GM19099 (cell line): ENCODE measurements around the gene LRRC8E.

Experiments used
- POLR2A ChIP-seq: IDR thresholded peaks from 3 replicates; pipeline ENCODE4 v1.6.1; 2011; ENCODE audit warnings: low read depth; ENCODE audit not compliant: insufficient read length; ENCODE audit errors: extremely low read depth

LRRC8E gene

DNA sequence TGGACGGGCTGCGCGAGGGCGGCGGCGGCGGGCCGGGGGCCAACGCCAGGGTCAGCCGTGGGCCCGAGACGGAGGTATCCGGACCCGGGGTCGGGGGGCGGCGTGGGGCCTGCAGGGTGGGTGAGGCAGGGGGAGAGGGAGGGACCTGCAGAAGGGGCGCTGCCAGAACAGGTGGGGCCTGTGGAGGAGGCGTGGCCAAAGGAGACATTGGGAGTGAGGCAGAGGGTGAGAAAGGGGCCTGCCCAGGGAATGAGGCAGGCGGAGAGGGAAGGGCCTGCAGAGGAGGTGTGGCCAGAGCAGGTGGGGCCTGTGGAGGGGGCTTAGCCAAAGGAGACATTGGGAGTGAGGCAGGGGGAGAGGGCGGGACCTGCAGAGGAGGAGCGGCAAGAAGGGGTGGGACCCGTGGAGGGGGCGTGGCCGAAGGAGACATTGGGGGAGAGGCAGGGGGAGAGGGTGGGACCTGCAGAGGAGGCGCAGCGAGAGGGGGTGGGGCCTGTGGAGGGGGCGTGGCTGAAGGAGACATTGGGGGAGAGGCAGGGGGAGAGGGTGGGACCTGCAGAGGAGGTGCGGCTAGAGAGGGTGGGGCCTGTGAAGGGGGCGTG is 18.3 kb upstream of the LRRC8E start:
- no peak for TF ChIP-seq POLR2A

DNA sequence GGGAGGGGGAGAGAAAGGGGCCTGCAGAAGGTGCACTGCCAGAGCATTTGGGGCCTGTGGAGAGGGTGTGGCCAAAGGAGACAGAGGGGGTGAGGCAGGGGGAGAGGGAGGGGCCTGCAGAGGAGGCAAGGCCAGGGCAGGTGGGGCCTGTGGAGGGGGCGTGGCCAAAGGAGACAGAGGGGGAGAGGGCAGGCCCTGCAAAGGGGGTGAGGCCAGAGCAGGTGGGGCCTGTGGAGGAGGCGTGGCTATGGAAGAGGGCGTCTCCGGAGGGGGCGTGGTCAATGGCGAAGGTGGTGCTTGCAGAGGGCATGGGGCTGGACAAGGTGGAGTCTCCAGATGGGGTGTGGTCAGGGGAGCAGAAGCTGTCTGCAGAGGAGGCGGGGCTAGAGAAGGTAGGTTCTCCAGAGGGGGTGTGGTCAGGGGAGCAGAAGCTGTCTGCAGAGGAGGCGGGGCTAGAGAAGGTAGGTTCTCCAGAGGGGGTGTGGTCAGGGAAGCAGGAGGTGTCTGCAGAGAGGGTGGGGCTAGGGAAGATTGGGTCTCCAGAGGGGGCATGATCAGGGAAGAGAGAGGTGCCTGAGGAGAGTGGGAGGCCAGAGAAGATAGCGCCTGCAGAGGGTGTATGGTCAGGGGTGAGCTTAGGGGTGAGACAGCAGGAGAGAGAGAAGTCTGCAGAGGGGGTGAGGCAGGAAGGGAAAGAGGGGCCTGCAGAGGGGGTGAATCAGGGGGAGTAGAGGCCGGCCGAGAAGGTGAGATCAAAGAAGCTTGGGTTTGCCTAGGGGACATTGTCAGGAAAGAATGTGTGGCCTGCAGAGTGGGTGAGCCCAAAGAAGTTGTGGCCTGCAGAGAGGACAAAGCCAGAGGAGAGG is 17.5 kb upstream of the LRRC8E start:
- TF ChIP-seq POLR2A = no peak

DNA sequence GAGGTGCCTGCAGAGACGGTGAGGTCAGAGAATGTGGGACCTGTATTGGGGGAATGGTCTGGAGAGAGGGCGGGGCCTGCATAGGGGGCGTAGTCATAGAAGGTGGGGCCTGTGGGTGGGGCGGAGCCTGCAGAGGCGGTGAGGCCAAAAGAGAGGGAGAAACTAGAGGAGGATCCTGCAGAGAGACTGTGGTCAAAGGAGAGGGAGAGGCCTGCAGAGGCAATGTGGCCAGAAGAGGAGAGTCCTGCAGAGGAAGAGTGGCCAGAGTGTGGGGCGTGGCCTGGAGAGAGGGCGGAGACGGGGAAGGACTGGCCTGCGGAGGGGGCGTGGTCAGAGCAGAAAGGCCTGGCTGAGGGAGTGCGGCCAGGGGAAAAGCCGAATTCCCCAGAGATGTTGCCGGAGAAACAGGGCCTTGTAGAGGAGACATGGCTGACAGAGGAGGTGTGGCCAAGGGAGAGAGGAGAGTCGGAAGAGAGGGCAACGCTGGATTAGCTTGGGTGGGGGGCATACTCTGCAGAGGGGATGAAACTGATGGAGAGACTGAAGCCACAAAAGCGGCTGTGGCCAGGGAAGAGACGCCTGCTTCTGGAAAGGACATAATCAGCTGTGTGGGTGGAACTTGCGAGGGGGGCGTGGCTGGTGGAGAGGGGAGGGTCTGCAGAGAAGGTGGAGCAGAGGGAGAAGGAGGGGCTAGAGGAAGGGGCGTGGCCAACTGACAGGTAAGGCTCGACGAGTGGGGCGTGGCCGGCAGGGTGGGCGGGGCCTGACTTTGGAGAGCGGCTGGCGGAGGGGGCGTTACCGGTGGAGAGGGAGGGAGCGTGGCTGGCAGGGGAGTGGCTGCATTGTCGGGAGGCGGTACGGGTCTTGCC is 16.6 kb upstream of the LRRC8E start:
- TF ChIP-seq POLR2A = no peak

DNA sequence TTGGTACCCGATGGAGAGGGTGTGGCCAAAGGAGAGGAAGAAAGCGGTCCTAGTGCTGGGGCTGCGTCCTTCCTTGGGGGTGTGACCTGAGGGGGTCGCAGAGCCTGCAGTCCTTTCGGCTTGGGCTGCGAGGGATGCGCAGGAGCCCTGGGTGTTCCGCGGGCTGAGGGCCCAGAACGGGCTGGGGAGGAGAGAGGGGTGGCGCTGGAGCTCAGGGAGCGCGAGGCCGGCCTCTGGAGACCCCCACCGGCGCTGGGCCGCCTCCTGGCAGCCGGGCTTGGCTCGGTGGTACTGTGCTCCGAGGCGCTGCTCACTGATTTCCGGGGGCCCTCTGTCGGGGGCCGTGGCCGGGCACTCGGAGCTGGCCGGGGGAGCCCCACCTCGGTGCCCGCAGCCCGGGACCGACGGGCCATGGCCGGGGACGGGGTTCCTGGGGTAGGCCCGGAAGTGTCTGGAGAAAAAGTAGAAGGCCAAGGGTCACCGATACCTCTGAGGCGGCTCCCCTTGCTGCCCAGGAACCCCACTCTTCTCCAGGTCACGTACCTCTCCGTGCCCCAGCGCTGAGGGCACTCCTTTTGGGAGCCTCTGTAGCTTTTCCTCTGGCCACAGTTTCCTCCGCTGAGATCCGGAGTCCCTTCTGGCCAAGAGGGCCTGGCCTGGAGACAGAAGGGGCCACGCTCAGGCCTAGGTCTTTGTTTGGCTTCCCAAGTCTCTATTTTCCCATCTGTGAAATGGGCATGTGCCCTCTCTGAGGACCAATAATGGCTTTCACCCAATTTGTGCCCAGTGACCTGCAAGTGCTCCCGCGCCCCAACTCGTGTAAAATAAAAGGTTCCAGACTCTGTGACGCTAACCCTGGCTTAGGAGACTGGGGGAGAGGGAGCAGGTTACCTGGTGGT is 15.8 kb upstream of the LRRC8E start:
- TF ChIP-seq POLR2A = no peak

DNA sequence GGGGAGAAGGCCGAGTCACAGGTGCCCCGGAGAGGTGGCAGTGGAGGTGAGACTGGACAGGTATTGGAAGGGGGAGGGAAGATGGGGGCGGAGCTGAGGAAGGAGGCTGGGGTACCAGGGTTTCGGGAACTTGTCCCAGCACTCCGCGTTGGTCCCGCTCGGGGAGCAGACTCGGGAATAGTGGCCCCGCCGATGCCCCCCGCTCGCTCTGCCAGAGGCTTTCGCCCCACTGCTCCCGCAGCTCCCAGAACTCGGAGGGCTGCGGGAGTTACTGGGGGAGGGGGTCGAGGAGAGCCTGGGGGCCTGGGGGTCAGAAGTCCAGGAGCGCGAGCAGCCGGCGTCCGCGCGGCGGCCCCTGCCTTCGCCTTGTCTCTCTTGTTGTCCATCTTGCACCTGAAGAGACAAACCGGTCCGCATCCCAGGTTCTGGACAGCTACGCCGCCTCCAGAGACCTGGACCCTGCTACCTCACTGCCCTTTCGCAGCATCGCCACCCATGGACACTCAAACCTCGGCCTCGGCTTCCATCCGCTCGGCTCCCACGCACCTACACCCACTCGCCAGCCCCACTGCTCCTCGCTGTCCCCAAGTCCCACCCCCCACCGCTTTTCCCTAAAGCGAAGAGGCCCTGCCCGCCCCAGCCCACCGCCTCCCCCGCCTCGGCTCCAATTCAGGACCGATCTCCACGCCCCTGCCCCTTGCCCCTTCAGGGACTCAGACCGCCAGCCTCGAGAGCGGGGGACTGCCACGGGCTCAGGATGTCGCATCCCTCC is 14.8 kb upstream of the LRRC8E start:
- TF ChIP-seq POLR2A = no peak

DNA sequence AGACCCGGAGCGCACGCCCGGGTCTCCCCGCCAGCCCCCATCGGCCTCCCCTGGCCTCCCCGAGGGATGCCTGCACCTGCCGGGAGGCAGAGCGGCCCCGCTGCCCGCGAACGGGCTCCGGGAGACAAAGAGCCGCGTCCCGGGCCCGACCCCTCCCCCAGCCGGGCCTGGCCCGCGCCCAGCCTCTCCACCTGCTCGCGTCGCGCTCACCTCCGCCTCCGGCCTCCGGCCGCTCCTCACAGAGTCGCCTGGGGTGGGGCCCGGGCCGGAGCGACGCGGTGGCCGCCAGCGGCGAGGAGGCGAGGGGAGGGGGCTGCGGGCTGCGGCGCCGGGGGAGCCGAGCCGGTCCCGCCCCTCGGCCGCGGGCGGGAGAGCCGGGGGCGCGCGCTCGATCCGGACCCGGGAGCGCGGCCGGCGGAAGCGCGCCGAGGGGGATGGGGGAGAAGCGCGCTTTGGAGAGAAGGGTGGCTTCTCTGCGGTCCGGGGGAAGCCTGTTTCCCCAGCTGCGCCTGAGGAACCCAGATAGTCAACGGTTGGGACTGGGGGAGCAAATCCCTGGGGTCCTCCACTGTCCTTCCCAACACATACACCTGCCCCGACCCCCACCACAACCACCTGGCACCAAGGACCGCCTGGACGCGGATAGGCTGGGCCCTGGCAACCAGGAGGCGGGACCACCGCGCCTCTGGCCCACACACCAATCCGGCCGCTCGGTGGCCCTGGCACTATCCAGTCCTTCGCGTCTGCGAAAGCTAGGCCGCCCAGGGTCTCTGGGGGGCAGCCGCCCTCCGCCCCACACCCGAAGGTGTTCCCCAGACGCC is 14.0 kb upstream of the LRRC8E start, which contains the start of gene PRR36:
TSS of gene PRR36 (minus strand) at position 315 of the 821 bp plus-strand sequence. CDS start 701 bp downstream, outside the sequence.
- TF ChIP-seq POLR2A = no peak

DNA sequence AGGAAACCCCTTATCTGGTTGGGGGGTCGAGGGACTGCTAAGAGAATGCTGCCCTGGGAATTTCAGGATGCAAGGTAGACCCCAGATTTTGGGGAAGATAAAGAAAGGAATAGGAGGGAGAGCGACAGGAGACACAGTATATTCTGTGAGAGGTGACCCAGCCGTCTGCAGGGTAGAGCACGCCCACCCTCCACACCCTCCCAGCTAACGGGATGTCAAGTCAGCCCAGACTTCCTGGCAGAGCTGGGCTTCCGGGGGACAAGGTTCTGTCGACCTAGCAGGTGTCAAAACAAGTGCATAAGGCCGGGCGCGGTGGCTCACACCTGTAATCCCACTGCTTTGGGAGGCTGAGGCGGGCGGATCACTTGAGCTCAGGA is 13.4 kb upstream of the LRRC8E start:
- TF ChIP-seq POLR2A = no peak

DNA sequence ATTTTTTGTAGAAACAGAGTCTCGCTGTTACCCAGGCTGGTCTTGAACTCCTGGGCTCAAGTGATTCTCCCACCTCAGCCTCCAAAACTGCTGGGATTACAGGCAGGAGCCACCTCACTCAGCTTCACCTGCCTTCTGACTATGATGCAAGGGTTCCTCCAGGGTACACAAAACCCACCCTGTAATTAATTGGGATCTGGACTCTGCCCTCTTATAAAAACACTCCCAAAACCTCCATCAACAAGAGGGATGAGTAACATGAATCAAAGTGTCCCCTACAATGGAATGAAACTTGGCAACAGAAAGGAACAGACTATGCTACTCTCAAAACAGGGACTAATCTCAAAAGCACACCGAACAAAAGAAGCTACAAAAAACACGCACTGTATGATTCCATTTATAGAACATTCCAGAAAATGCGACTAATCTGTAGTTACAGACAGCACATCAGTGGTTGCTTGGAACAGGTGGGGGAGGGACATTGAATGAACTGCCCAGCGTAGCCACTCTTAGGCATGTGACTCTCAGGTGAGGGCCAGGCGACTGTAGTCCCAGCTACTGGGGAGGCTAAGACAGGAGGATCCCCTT is 11.0 kb upstream of the LRRC8E start:
- TF ChIP-seq POLR2A = no peak

DNA sequence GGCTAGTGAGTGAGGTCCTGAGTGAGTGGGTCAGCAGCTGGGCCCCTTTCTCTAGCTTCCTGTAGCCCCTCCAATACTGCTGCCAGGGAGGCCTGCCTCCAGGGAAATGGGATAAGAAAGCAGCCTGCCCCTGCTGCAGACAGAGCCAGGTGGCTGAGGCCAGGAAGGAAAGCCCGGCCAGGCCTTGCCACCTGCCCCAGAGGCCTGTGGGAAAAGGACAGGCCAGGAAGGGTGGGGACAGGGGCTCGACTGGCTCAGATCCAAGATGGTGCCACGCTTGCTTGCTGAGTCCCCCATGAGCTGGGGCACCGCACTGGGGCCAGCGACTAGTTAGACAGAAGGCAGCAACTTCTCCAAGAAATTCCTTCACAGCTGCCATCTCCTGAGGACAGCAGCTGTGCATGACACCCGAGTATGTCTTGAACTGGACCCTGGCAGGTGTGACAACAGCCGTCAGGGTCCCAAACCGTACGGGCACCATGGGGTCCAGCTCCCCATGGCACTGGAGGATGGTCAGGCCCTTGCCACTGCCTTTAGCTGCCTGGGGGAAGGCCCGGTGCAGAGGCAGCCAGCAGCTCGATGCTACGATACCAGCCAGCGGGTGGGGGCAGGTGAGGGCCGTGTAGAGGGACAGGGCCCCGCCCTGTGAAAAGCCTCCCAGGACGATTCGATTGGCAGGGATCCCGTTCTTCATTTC is 9.1 kb upstream of the LRRC8E start:
- no peak for TF ChIP-seq POLR2A

DNA sequence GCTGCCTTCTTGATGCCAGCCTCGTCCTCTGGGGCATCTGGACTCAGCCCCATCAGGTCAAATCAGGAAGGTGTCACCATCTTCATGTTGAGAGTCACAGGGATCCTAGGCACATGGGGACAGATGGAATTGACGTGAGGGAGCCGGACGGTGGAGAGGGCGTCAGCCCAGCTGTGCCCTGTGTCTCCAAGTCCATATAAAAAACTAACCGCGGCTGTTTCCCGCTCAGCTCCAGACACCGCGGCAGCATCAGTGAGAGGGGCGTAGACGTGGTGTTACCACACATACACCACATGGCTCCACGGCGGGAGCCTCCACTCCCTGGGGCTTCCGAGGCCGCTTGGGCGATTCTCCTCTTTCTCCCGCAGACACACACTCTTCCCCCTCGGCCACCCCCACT is 8.5 kb upstream of the LRRC8E start:
- TF ChIP-seq POLR2A = no peak

DNA sequence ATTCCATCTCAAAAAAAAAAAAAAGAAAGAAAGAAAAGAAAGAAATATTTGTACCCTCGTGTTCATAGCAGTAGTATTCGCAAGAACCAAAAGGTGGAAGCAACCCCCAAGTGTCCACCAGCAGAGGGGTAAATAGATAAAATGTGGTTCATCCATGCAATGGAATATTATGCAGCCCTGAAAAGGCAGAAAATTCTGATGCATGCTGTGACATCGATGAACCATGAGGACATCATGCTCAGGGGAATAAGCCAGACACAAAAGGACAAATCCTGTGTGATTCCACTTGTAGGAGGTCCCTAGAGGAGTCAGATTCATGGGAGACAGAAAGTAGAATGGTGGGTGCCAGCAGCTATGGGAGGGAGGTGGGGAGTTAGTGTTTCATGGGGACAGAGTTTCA is 6.4 kb upstream of the LRRC8E start:
- TF ChIP-seq POLR2A = no peak

DNA sequence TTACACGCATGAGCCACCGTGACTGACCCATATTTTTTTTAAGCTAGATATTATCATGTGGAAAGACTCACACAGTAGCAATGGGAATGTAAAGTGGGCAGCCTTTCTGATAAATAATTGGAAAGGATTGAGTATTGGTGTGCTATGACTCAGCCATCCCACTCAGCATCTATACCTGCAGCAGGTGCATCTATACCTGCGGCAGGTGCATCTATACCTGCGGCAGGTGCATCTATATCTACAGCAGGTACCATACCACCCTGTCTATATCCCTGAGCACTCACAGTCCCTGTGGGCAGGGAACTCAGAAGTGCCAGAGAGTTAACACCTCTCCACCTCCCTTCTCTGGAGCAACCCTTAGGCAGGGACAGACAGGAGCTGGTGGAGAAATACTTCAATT is 5.2 kb upstream of the LRRC8E start:
- no peak for TF ChIP-seq POLR2A
